PFSK-1 (cell line): ENCODE measurements around the gene CEP104.

Source experiments
- FOXP2 ChIP-seq: optimal IDR thresholded peaks from 2 replicates; pipeline ENCODE3; 2011; ENCODE audit warnings: borderline replicate concordance, control low read depth, inconsistent platforms; ENCODE audit not compliant: insufficient read depth; ENCODE audit errors: extremely low read length, extremely low read depth
- POLR2AphosphoS5 ChIP-seq: IDR thresholded peaks from 2 replicates; pipeline ENCODE4 v1.6.1; 2012; ENCODE audit warnings: low read depth, mild to moderate bottlenecking, control low read depth, low read length, moderate library complexity
- SIN3A ChIP-seq: IDR thresholded peaks from 2 replicates; pipeline ENCODE4 v1.6.1; 2012; ENCODE audit warnings: mild to moderate bottlenecking, low read length, moderate library complexity, borderline replicate concordance; ENCODE audit not compliant: insufficient read depth
- TAF1 ChIP-seq: IDR thresholded peaks from 2 replicates; pipeline ENCODE4 v1.6.1; 2012; ENCODE audit warnings: low read length, control low read depth, borderline replicate concordance; ENCODE audit not compliant: insufficient read depth
- TF ChIP-seq, protein P1 (sequence below), 2 experiments: IDR thresholded peaks; 2 replicates each; pipeline versions ENCODE4 v1.6.1 to v1.8.0; 2011 to 2012; ENCODE audit warnings: low read depth in 2 of 2, low read length in 2 of 2, control low read depth in 1 of 2, inconsistent platforms in 1 of 2, mild to moderate bottlenecking in 1 of 2, moderate library complexity in 1 of 2; ENCODE audit not compliant: insufficient read depth in 1 of 2

CEP104 gene

DNA sequence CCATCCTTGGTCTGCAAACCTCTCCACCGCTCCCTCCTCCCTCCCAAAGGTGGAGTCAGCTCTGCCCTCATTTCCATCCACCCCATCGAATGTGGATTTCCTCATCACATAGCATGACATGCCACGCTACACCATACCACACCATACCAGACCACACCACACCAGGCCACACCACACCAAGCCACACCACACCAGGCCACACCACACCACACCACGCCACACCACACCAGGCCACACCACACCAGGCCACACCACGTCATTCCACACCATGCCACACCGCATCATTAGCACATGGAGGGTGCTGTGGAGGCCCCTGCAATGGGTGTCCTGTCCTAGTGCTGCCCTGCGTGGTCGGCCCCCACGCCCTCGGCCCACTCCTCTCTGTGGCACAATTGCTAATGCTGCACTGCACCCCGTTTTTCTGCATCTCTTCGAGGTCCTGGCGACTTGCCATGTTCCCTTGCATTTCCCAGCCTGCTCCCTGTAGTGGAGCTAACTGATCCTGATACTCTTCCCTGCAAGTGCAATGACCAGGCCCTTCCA lies 11.5 kb upstream of the CEP104 start:
- TF ChIP-seq POLR2AphosphoS5 (no peak), SIN3A (no peak)

DNA sequence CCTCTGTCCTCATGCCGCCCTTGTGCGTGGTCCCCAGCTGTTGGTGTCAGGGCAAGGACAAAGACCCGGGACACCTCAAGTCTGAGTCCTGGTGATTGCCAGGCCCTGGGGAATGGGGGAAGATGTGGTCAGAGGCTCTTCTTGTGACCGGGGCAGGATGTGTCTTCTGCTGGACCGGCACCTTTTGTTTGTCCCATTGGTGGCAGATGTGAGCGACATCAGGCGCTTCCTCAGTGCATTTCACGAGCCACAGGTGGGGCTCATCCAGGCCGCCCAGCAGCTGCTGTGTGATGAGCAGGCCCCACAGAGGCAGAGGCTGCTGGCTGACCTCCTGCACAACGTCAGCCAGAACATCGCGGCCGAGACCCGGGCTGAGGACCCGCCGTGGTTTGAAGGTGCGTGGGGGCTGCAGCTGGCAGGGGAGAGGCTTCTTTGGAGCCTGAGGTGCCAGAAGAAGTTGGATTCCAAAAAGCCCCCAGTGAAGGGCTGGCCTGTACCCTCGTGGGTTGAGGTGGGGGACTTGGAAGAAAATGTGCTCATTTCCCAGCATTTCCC lies 8.7 kb upstream of the CEP104 start:
- no peak for TF ChIP-seq FOXP2
- TF ChIP-seq SIN3A = no peak
- no peak for TF ChIP-seq POLR2AphosphoS5

DNA sequence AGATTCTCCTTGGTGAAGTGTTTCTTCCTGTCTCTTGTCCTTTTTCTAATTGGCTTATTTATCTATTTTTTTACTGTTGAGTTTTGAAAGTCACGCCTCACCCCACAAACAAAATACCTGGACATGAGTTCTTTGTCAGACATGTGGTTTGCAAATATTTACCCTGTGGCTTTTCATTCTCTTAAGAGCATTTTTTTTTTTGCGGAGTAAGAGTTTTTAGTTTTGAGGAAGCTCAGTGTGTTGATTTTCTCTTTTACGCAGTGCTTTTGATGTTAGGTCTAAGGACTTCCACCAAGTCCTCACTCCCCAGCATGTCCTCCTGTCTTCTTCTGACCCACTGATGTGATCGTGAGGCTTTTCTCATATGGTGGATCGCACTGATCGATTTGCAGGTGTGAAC lies 7.9 kb upstream of the CEP104 start:
- TF ChIP-seq TAF1 (no peak), POLR2AphosphoS5 (no peak), SIN3A (no peak), FOXP2 (no peak)
- TF ChIP-seq, protein P1, sequence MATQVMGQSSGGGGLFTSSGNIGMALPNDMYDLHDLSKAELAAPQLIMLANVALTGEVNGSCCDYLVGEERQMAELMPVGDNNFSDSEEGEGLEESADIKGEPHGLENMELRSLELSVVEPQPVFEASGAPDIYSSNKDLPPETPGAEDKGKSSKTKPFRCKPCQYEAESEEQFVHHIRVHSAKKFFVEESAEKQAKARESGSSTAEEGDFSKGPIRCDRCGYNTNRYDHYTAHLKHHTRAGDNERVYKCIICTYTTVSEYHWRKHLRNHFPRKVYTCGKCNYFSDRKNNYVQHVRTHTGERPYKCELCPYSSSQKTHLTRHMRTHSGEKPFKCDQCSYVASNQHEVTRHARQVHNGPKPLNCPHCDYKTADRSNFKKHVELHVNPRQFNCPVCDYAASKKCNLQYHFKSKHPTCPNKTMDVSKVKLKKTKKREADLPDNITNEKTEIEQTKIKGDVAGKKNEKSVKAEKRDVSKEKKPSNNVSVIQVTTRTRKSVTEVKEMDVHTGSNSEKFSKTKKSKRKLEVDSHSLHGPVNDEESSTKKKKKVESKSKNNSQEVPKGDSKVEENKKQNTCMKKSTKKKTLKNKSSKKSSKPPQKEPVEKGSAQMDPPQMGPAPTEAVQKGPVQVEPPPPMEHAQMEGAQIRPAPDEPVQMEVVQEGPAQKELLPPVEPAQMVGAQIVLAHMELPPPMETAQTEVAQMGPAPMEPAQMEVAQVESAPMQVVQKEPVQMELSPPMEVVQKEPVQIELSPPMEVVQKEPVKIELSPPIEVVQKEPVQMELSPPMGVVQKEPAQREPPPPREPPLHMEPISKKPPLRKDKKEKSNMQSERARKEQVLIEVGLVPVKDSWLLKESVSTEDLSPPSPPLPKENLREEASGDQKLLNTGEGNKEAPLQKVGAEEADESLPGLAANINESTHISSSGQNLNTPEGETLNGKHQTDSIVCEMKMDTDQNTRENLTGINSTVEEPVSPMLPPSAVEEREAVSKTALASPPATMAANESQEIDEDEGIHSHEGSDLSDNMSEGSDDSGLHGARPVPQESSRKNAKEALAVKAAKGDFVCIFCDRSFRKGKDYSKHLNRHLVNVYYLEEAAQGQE (IDR thresholded peaks at IDR 0.05; ENCODE audit: insufficient read depth in 1 of 2, low read depth in 2 of 2, low read length in 2 of 2) = no peak

DNA sequence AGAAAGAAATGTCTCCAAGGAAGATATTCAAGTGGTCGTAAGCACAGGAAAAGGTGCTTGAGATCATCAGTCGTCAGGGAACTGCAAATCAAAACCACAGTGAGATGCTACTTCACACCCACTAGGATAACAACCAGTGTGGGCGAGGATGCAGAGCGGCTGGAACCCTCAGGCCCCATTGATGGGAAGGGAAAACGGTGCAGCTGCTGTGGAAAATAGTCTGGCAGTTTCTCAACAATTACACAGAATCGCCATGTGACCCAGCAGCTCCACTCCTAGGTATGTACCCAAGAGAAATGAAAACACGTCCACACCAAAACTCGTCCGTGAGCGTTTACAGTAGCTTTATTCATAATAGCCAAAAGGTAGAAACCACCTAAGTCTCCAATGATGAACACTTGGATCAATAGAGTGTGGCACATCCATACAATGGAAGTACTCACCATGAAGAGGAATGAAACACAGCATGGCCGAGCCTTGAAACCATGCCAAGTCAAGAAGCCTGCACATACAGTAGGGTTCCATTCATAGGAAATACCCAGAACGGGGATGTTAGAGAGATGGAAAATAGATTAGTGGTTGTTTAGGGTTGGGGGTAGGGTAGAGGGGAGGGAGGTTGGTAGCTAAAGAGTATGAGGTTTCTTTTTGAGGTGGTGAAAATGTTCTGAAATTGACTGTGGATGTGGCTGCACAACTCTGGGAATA lies 6.4 kb upstream of the CEP104 start:
- TF ChIP-seq SIN3A = no peak
- no peak for TF ChIP-seq POLR2AphosphoS5
- no peak for TF ChIP-seq TAF1
- TF ChIP-seq, protein P1 (IDR thresholded peaks at IDR 0.05; ENCODE audit: insufficient read depth in 1 of 2, low read depth in 2 of 2, low read length in 2 of 2) = no peak
- no peak for TF ChIP-seq FOXP2

DNA sequence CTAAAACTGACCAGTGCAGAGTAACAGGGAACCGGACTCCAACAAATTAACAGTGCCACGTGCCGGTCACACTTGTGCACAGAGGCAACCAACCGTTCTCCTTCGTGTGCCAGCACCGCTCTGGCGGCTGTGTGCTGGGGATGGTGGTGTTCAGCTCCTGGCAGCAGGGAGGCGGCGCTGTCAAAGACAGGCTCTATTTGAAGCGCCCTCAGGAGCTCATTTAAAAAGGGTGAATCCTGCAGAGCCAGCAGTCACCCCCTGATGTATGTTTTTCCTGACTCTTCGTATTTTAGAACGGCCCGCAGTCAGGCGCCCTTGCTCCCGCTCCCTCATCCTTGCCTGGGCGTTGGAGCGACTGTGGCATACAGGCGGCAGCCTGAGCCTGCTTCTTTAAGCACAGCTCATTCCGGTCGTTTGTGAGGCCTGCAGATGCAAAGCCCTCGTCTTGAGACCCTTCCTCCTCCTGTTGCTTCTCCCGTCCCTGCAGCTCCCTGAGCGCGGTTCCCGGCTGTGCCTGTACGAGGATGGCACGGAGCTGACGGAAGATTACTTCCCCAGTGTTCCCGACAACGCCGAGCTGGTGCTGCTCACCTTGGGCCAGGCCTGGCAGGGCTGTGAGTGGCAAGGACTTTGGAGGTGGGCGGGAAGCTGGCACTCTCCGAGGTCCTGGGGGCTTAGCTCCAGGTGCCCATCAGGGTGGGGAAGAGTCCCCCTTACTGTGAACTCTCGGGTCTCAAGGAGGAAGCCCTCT lies 1.4 kb upstream of the CEP104 start:
- no peak for TF ChIP-seq TAF1
- no peak for TF ChIP-seq SIN3A
- TF ChIP-seq POLR2AphosphoS5 = no peak
- TF ChIP-seq, protein P1 (IDR thresholded peaks at IDR 0.05; ENCODE audit: insufficient read depth in 1 of 2, low read depth in 2 of 2, low read length in 2 of 2) = no peak
- TF ChIP-seq FOXP2 = no peak

DNA sequence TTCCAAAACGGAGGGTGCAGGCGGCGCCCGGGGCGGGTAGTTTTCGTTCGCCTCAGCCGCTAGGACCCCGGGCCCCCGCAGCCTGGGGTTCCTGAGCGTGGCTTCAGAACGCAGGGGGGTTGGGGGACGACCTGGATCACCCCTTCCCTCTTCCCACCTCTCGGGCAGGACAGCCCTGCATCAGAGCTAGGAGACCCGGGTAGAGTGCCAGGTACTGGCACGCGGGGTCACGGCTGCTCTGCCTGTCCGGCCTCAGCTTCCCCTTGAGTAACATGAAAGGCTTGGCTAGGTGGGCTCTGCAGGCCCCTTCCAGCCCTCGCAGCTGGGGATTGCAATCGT lies 749 bp upstream of the CEP104 start:
- no peak for TF ChIP-seq POLR2AphosphoS5
- no peak for TF ChIP-seq FOXP2
- TF ChIP-seq, protein P1 (IDR thresholded peaks at IDR 0.05; ENCODE audit: insufficient read depth in 1 of 2, low read depth in 2 of 2, low read length in 2 of 2) = no peak
- no peak for TF ChIP-seq TAF1
- no peak for TF ChIP-seq SIN3A
